ENCODE measurements around the gene TBCD.

Gene TBCD

GRCh38 chr17:82858376-82859126, 106.7 kb downstream of the TBCD start:
- peak overlapping the region; percentile 59 for H3K27ac ChIP-seq
- no peak for TF ChIP-seq ZFX (IDR thresholded peaks at IDR 0.05)
- no peak for TF ChIP-seq CTCF (conservative IDR thresholded peaks at IDR 0.05)

- H3K27ac ChIP-seq = no peak overlapping the region; the same call in 1 of the 2 replicates
- no peak for TF ChIP-seq ZFX (IDR thresholded peaks at IDR 0.05)
These were observed 107.9 kb downstream of the TBCD start for GRCh38 chr17:82859431-82860403.

- TF ChIP-seq ZFX (IDR thresholded peaks at IDR 0.05) (no peak), CTCF (conservative IDR thresholded peaks at IDR 0.05) (no peak)
- H3K27ac ChIP-seq = no peak overlapping the region
These were observed 108.9 kb downstream of the TBCD start for GRCh38 chr17:82860606-82861392.

GRCh38 chr17:82861393-82861775, 109.5 kb downstream of the TBCD start:
- TF ChIP-seq ZFX (IDR thresholded peaks at IDR 0.05) = no peak
- no peak for TF ChIP-seq CTCF (conservative IDR thresholded peaks at IDR 0.05)
- H3K27ac ChIP-seq = no peak overlapping the region

GRCh38 chr17:82862191-82862590, 110.3 kb downstream of the TBCD start:
- no peak for TF ChIP-seq ZFX (IDR thresholded peaks at IDR 0.05)
- TF ChIP-seq CTCF (conservative IDR thresholded peaks at IDR 0.05) = no peak
- H3K27ac ChIP-seq = no peak overlapping the region

- H3K27ac ChIP-seq = no peak overlapping the region
- TF ChIP-seq CTCF (conservative IDR thresholded peaks at IDR 0.05) = no peak
- no peak for TF ChIP-seq ZFX (IDR thresholded peaks at IDR 0.05)
These were observed 111.0 kb downstream of the TBCD start for GRCh38 chr17:82862737-82863382.

GRCh38 chr17:82863383-82863940, 111.6 kb downstream of the TBCD start:
- TF ChIP-seq CTCF (conservative IDR thresholded peaks at IDR 0.05) = no peak
- H3K27ac ChIP-seq = no peak overlapping the region

All from C4-2B (cell line).